HEK293T (cell line): ENCODE data around the gene CEP192.

Experiments
- ARNT ChIP-seq: fragments of 450-650 bp; IDR thresholded peaks from 2 replicates; pipeline ENCODE4 v1.6.1; 2017; ENCODE audit warnings: mild to moderate bottlenecking
- BHLHE40 ChIP-seq: fragments of 450-650 bp; IDR thresholded peaks from 2 replicates; pipeline ENCODE4 v1.6.1; 2016; ENCODE audit warnings: mild to moderate bottlenecking, moderate library complexity, borderline replicate concordance
- FOXK2 ChIP-seq: fragments of 450-650 bp; IDR thresholded peaks from 2 replicates; pipeline ENCODE4 v1.6.1; 2016; ENCODE audit warnings: mild to moderate bottlenecking
- FOXM1 ChIP-seq: fragments of 450-650 bp; IDR thresholded peaks from 2 replicates; pipeline ENCODE4 v1.6.1; 2017; ENCODE audit warnings: mild to moderate bottlenecking, borderline replicate concordance
- L3MBTL2 ChIP-seq: fragments of 450-650 bp; conservative IDR thresholded peaks from 2 replicates; pipeline ENCODE4 v1.6.1; 2016; ENCODE audit warnings: mild to moderate bottlenecking
- SP1 ChIP-seq: fragments of 450-650 bp; IDR thresholded peaks from 2 replicates; pipeline ENCODE4 v1.6.1; 2017
- SUZ12 ChIP-seq: fragments of 450-650 bp; IDR thresholded peaks from 2 replicates; pipeline ENCODE4 v1.6.1; 2016; ENCODE audit warnings: mild to moderate bottlenecking

GRCh38 chr18:12947285-12948049, 43.7 kb upstream of the CEP192 start, which contains the start of gene SEH1L:
- TF ChIP-seq BHLHE40, result no peak
- no peak for TF ChIP-seq ARNT
- TF ChIP-seq FOXM1, result no peak
- no peak for TF ChIP-seq FOXK2
- no peak for TF ChIP-seq SUZ12
- peak; percentile 84 for TF ChIP-seq L3MBTL2
- no peak for TF ChIP-seq SP1
